GM23338 (cell line): ENCODE data around the gene FCHSD2. TPM values are rescaled to one million over a fixed set of nuclear protein-coding genes. Genes with fewer than 3 reads are reported as not detected.

Experiments
- ATAC-seq: fragments of 200-7000 bp; cut with Tn5 transposase; 3 replicates; pipeline ENCODE4 v1.9.1; 2020
- DNase-seq: peaks from one replicate; pipeline ENCODE4 v3.0.0-alpha.2; 2015; ENCODE audit warnings: low spot score
- H2AFZ ChIP-seq: fragments of 200-600 bp; sonication (generic); 2 replicates; pipeline ENCODE4 v1.8.0; 2016; ENCODE audit warnings: antibody characterized with exemption, mild to moderate bottlenecking, moderate library complexity
- H3F3A ChIP-seq: fragments of 200-600 bp; sonication (generic); replicated peaks from 2 replicates; pipeline ENCODE4 v1.8.0; 2017; ENCODE audit warnings: antibody characterized with exemption, mixed run types, low read depth
- H3K27ac ChIP-seq: fragments of 200-600 bp; sonication (generic); 2 replicates; pipeline ENCODE4 v1.6.1; 2016; ENCODE audit warnings: low read depth
- H3K27me3 ChIP-seq: fragments of 200-600 bp; sonication (generic); 2 replicates; pipeline ENCODE4 v1.8.0; 2016; ENCODE audit warnings: mild to moderate bottlenecking, mixed run types, moderate library complexity; ENCODE audit not compliant: insufficient read depth
- H3K36me3 ChIP-seq: fragments of 200-600 bp; sonication (generic); 2 replicates; pipeline ENCODE4 v1.8.0; 2016; ENCODE audit warnings: mild to moderate bottlenecking; ENCODE audit not compliant: insufficient read depth
- H3K4me1 ChIP-seq: fragments of 200-600 bp; sonication (generic); 2 replicates; pipeline ENCODE4 v1.8.0; 2016; ENCODE audit warnings: mild to moderate bottlenecking, moderate library complexity; ENCODE audit not compliant: insufficient read depth
- H3K4me2 ChIP-seq: fragments of 200-600 bp; sonication (generic); 2 replicates; pipeline ENCODE4 v1.7.1; 2017; ENCODE audit warnings: mixed run types
- H3K4me3 ChIP-seq: fragments of 200-600 bp; sonication (generic); 2 replicates; pipeline ENCODE4 v1.6.1; 2016; ENCODE audit warnings: mixed run types
- H3K79me2 ChIP-seq: fragments of 200-600 bp; sonication (generic); replicated peaks from 2 replicates; pipeline ENCODE4 v1.8.0; 2017; ENCODE audit warnings: mild to moderate bottlenecking; ENCODE audit not compliant: insufficient read depth
- H3K9me2 ChIP-seq: fragments of 200-600 bp; sonication (generic); 2 replicates; pipeline ENCODE4 v1.8.0; 2017; ENCODE audit not compliant: insufficient read depth
- H4K20me1 ChIP-seq: fragments of 200-600 bp; sonication (generic); replicated peaks from 2 replicates; pipeline ENCODE4 v1.8.0; 2017; ENCODE audit warnings: mild to moderate bottlenecking; ENCODE audit not compliant: insufficient read depth
- H3K27ac Mint-ChIP-seq: 2 replicates; pipeline ENCODE4 v1.8.0; 2020; ENCODE audit warnings: inconsistent platforms, mild to moderate bottlenecking, moderate library complexity, mixed read lengths
- H3K27me3 Mint-ChIP-seq: 3 replicates; pipeline ENCODE4 v1.8.0; 2022; ENCODE audit warnings: low read depth, mild to moderate bottlenecking, moderate library complexity, mixed read lengths, inconsistent platforms; ENCODE audit not compliant: insufficient read depth, poor library complexity
- H3K36me3 Mint-ChIP-seq: 3 replicates; pipeline ENCODE4 v1.8.0; 2021; ENCODE audit warnings: low read depth, mild to moderate bottlenecking, inconsistent platforms, moderate library complexity, mixed read lengths
- H3K4me1 Mint-ChIP-seq: 3 replicates; pipeline ENCODE4 v1.8.0; 2020; ENCODE audit warnings: mild to moderate bottlenecking, inconsistent platforms, mixed read lengths
- H3K4me3 Mint-ChIP-seq: 3 replicates; pipeline ENCODE4 v1.8.0; 2021; ENCODE audit warnings: moderate library complexity, mild to moderate bottlenecking, inconsistent platforms, mixed read lengths
- H3K9me3 Mint-ChIP-seq: 3 replicates; pipeline ENCODE4 v1.8.0; 2020; ENCODE audit warnings: moderate library complexity, mild to moderate bottlenecking, inconsistent platforms, mixed read lengths
- CREB1 ChIP-seq: fragments of 250-450 bp; sonication (Bioruptor Pico); IDR thresholded peaks from 2 replicates; pipeline ENCODE4 v1.5.0; 2020; ENCODE audit warnings: low read depth, mild to moderate bottlenecking, moderate library complexity
- CTCF ChIP-seq, 2 experiments: fragments of 200-600 bp in 1 of 2; sonication (generic) in 1 of 2; conservative IDR thresholded peaks; 2 replicates each; pipeline versions ENCODE4 v1.5.1 to v1.6.1; 2016 to 2017; ENCODE audit warnings: antibody characterized with exemption in 2 of 2, low read depth in 2 of 2, mild to moderate bottlenecking in 2 of 2, moderate library complexity in 1 of 2
- ETS1 ChIP-seq: IDR thresholded peaks from 2 replicates; pipeline ENCODE4 v1.6.1; 2016; ENCODE audit warnings: antibody characterized with exemption
- EZH2 ChIP-seq: fragments of 200-600 bp; sonication (generic); IDR thresholded peaks from one replicate; pipeline ENCODE4 v1.8.0; 2017; ENCODE audit warnings: antibody characterized with exemption, mild to moderate bottlenecking, low read depth; ENCODE audit not compliant: unreplicated experiment
- EZH2phosphoT487 ChIP-seq: fragments of 200-600 bp; sonication (generic); IDR thresholded peaks from one replicate; pipeline ENCODE4 v1.8.1; 2018; ENCODE audit warnings: antibody characterized with exemption; ENCODE audit not compliant: unreplicated experiment
- JUNB ChIP-seq: IDR thresholded peaks from one replicate; pipeline ENCODE4 v1.6.1; 2016; ENCODE audit warnings: antibody characterized with exemption; ENCODE audit not compliant: unreplicated experiment
- NANOG ChIP-seq: IDR thresholded peaks from 2 replicates; pipeline ENCODE4 v1.6.1; 2016; ENCODE audit warnings: antibody characterized with exemption, borderline replicate concordance
- POLR2AphosphoS5 ChIP-seq: IDR thresholded peaks from 2 replicates; pipeline ENCODE4 v1.6.1; 2016; ENCODE audit warnings: antibody characterized with exemption, low read depth
- STAT1 ChIP-seq: IDR thresholded peaks from one replicate; pipeline ENCODE4 v1.6.1; 2016; ENCODE audit warnings: antibody characterized with exemption; ENCODE audit not compliant: unreplicated experiment
- ZNF114 ChIP-seq: fragments of 250-450 bp; sonication (Bioruptor Pico); IDR thresholded peaks from 2 replicates; pipeline ENCODE4 v1.5.0; 2020; ENCODE audit warnings: mild to moderate bottlenecking, moderate library complexity
- ZNF331 ChIP-seq: fragments of 250-450 bp; sonication (Bioruptor Pico); IDR thresholded peaks from 2 replicates; pipeline ENCODE4 v1.5.0; 2020; ENCODE audit warnings: low read depth, mild to moderate bottlenecking, moderate library complexity
- ZNF462 ChIP-seq: fragments of 250-450 bp; sonication (Bioruptor Pico); IDR thresholded peaks from 2 replicates; pipeline ENCODE4 v1.5.0; 2020; ENCODE audit warnings: mild to moderate bottlenecking, moderate library complexity
- polyA plus RNA-seq: library from polyadenylated mRNA; unstranded; fragments of >200 nt; fragmentation: Nextera tagmentation; extraction: Ambion mirVana; gene quantifications from 2 replicates; pipeline ENCODE4 v1.2.1, GENCODE V29; 2016
- total RNA-seq: library from RNA; depleted of rRNA; stranded (reverse); fragments of >200 nt; shearing (Covaris generic); gene quantifications from 2 replicates; pipeline ENCODE4 v1.2.3, GENCODE V29; 2014
- TF ChIP-seq, protein P1 (sequence below): IDR thresholded peaks from one replicate; pipeline ENCODE4 v1.6.1; 2018; ENCODE audit warnings: antibody characterized with exemption; ENCODE audit not compliant: unreplicated experiment

FCHSD2 gene
- total and polyA plus RNA-seq, 2 experiments from 2014 or later: 3.6 to 5.2 TPM

DNA sequence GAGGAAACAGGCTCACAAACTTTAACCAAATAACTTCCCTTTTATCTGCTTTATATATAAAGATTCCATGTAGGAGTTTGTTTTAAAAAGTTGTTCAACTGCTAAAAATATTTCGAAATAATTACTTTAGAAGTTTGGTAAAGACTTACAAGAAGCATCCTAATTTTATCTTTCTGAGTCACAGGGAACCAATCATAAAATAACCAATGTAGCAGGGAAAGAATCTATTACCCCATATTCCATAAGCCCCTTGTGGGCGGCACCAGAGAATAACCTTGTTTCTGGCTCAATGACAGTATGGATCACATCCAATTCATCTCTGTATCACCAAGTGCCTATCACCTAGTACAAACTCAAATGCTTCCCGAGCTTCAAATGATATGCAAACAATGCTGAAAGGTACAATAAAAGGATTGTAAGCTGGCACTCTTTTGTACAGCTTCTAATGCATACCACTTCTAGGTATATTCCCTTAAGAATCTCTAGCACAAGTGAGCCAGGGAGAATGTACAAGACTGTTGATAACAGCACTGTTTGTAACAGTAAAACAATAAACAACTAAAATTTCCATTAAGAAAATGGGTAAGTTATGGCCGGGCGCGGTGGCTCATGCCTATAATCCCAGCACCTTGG lies 169.5 kb downstream of the FCHSD2 start:
- H3K27me3 ChIP-seq: no peaks in the 10 kb centered on the region
- Mint-ChIP-seq H3K36me3 (peaks cover 4% of the 10 kb centered on the region; the same call in 1 of the 3 replicates), H3K4me3 (no peak overlapping the region), H3K27ac (no peak overlapping the region), H3K9me3 (peaks cover 6% of the 10 kb centered on the region; the same call in 2 of the 3 replicates), H3K4me1 (no peaks in the 10 kb centered on the region), H3K27me3 (no peaks in the 10 kb centered on the region)
- H3K36me3 ChIP-seq: no peaks in the 10 kb centered on the region
- H2AFZ ChIP-seq: no peak overlapping the region
- H3K4me2 ChIP-seq: no peak overlapping the region
- H3K4me3 ChIP-seq: no peak overlapping the region
- no peak overlapping the region for H3K27ac ChIP-seq
- ATAC-seq (no peak), DNase-seq (no peak)
- TF ChIP-seq ZNF114 (CRISPR knock-in tag): no peak
- TF ChIP-seq, protein P1, sequence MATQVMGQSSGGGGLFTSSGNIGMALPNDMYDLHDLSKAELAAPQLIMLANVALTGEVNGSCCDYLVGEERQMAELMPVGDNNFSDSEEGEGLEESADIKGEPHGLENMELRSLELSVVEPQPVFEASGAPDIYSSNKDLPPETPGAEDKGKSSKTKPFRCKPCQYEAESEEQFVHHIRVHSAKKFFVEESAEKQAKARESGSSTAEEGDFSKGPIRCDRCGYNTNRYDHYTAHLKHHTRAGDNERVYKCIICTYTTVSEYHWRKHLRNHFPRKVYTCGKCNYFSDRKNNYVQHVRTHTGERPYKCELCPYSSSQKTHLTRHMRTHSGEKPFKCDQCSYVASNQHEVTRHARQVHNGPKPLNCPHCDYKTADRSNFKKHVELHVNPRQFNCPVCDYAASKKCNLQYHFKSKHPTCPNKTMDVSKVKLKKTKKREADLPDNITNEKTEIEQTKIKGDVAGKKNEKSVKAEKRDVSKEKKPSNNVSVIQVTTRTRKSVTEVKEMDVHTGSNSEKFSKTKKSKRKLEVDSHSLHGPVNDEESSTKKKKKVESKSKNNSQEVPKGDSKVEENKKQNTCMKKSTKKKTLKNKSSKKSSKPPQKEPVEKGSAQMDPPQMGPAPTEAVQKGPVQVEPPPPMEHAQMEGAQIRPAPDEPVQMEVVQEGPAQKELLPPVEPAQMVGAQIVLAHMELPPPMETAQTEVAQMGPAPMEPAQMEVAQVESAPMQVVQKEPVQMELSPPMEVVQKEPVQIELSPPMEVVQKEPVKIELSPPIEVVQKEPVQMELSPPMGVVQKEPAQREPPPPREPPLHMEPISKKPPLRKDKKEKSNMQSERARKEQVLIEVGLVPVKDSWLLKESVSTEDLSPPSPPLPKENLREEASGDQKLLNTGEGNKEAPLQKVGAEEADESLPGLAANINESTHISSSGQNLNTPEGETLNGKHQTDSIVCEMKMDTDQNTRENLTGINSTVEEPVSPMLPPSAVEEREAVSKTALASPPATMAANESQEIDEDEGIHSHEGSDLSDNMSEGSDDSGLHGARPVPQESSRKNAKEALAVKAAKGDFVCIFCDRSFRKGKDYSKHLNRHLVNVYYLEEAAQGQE: no peak
- no peak for TF ChIP-seq ZNF462 (CRISPR knock-in tag)
- TF ChIP-seq CTCF (conservative IDR thresholded peaks at IDR 0.05; ENCODE audit: low read depth in 2 of 2): no peak
- TF ChIP-seq EZH2: no peak
- TF ChIP-seq POLR2AphosphoS5: no peak
- no peak for TF ChIP-seq STAT1
- no peak for TF ChIP-seq CREB1
- no peak for TF ChIP-seq ETS1
- no peak for TF ChIP-seq JUNB
- no peak for TF ChIP-seq NANOG
- TF ChIP-seq ZNF331 (CRISPR knock-in tag): no peak
- no peak for TF ChIP-seq EZH2phosphoT487
- no peaks in the 10 kb centered on the region; the same call in 1 of the 2 replicates for H4K20me1 ChIP-seq
- H3K79me2 ChIP-seq: no peaks in the 10 kb centered on the region
- H3K4me1 ChIP-seq: no peaks in the 10 kb centered on the region
- H3K9me2 ChIP-seq: no peaks in the 10 kb centered on the region
- no peaks in the 10 kb centered on the region for H3F3A ChIP-seq
